Measurements from ENCODE around the gene MRPS23.
"Not testable (repeated sequence)": the region's sequence is repeated elsewhere in the genome, so short reads cannot be mapped to it uniquely, and the experiment has no call there.

MRPS23 gene

DNA sequence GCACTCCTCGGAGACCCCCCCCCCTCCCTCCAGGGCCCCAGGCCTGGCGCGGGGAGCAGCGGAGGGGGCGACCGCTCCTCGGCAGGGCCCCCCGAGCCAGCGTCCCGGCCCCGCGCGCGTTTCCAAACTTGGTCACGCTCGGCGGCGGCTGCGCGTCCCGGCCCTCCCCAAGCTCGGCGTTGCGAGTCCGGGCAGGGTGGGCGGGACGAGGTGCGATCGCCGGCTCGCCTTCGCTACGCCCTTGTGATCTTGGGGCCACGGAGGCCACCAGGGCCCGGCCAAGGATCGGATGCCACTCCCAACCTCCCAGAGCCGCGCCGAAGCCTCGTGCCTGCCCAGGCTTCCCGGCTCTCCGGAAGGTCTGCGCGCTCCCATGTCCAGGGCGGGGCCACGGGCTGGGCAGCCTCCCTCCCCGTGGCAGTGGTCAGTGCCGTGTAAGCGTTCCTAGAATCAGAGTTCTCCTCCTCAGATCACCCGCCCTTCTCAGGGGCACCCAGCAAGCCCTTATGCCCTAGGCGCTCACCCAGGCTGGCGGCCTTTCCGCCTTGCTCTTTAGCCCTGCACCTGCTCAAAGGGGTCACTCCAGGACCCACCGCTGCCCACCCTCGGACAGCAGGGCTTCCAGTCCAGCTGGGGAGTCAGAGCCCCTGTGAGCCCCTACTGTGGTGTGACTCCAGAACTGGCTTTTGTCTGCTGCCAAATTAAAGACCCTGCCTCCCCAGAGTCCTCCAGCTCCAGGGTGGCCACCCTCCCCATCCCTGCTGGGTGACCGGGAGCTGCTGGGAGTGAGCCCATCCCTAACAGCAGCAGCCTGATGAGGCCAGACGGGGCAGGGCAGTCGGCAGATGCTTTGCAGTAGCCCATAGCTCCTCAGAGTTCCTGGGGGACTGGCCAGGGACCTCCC, 12.2 kb upstream of the MRPS23 start:
- no peak for DNase-seq

- no peak for DNase-seq
Observed at GRCh38 chr17:57861000-57861789, 11.4 kb upstream of the MRPS23 start.

GRCh38 chr17:57860414-57860999, 10.7 kb upstream of the MRPS23 start:
- DNase-seq = no peak

- no peak for DNase-seq
Observed at GRCh38 chr17:57859601-57860413, 10.0 kb upstream of the MRPS23 start.

GRCh38 chr17:57858838-57859237, 9.0 kb upstream of the MRPS23 start:
- DNase-seq = no peak

DNA sequence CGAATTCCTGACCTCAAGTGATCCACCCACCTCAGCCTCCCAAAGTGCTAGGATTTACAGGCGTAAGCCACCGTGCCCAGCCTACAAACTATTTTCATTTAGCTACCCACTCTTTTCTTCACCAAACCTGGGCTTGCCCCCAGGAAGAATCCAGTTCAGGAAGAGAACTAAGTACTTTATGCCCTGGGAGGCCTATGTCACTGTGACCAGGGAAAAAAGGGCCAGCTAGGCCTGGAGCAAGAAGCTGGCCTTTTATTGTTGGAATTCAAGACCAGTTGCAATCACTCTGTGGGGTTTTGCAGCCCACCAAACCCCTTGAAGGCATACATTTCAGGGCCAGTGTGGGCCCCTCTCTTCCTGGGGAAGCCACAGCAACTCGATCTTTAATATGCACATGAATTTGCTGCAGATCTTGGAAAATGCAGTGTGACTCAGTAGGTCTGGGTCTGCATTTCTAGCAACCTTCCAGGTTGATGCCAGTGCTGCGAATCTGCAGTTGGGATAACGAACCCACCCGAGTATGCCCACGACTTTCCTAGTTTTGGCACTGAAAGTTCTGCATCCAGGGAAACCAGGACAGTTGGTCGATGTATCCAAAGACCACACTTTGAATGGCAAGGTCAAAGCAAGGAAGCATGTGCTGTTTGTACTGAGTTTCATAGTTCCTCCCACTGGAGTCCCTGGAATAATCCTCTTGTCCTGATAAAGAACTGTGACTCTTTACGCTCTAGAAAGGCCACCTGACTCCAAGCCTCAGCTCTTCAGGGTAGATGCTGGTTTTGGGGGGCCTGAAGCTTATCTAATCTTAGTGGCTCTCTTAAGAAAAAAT, 7.2 kb upstream of the MRPS23 start:
- DNase-seq = no peak

- DNase-seq = no peak
Observed at GRCh38 chr17:57855391-57856035, 5.7 kb upstream of the MRPS23 start.

- DNase-seq = no peak
Observed at GRCh38 chr17:57853695-57854094, 3.9 kb upstream of the MRPS23 start.

GRCh38 chr17:57852955-57853328, 3.1 kb upstream of the MRPS23 start:
- DNase-seq = no peak

DNA sequence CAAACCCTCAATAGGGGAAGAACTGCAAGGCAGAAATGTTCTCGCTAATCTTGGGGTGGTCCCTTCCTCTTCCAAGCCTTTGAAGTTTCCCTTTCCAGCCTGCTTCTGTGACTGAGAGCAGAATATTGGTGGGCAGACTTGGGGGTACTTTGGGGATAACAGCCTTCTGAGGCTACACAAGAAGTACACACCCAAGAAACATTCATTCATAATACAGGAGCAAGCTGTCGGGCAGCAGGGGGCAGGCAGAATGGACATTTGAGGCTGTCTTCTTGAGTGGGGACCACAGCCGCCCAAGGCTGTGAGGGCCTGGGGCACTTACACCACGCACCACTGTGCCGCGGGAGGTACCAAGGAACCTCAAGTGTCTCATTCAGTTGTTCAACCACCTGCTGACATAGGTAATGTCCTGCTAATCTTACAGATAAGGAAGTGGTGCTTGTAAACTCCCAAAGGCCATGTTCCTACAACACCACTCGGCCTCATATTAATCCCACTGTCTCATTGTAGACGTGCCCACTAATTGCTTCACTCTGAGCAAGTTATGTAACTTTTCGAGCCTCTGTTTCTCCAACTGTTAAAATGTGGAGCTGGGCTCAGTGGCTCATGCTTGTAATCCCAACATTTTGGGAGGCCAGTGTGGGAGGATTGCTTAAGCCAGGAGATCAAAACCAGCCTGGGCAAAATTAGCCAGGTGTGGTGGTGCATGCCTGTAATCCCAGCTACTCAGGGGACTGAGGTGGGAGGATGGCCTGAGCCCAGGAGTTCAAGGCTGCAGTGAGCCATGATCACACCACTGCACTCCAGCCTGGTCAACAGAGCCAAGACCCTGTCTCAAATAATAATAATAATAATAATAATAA, 2.5 kb upstream of the MRPS23 start:
- DNase-seq = no peak

DNA sequence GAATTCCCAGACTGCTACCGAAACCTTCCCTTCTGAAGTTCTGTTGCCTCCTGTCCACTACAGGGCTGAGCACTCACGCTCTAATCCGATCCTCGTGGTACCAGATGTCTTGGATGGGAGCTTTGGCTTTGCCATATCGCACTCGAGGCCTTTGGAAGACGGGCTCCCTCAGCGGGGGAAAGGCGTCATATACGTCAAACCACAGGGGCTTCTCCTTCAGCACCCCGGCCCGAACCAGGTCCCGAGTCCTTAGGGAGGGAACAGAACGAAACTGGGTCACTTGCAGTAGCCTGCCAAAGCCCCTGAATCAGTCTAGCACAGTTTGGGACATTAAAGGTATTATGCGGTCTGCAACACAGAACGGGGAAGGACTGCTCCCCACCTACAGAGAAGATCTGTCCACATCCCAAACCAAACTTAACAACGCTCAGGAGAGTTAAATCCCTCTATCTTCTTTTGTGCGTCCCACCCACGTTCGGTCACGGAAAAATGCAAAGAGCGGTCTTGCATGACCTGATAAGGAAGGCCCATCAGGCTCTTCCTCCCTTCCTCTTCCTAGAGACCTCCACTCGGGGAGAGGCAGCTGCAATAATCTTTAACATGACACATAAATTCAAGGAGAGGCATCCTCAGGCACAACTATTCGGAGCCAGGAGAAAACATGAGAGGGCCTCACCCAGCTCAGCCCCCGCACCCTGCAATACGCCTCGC, 526 bp downstream of the MRPS23 start:
- no peak for DNase-seq

GRCh38 chr17:57846056-57846945, 3.5 kb downstream of the MRPS23 start:
- DNase-seq = not testable (repeated sequence)

GRCh38 chr17:57842280-57842679, 7.6 kb downstream of the MRPS23 start:
- no peak for DNase-seq

- DNase-seq = no peak
Observed at GRCh38 chr17:57839571-57839923, 10.3 kb downstream of the MRPS23 start.

GRCh38 chr17:57838857-57839570, 10.8 kb downstream of the MRPS23 start:
- no peak for DNase-seq

DNA sequence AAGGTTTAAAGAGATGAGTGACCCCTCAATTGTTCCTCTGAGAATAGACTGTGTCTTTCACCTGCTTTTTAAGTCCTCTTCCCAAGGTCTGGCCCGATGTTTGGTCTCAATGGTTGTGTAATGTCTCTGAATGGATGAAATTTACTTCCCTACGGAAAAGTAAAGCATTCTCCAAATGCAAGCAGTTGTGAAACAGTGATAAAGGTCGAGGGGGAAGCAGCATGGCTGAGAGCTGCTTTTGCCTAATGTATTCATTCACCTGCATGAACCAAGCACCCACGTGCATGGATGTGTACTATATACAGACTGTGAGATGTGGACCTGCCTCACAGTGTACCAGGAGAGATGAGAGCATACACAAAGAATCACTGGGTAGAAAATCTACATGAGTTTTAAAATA, 11.4 kb downstream of the MRPS23 start:
- DNase-seq = no peak

DNA sequence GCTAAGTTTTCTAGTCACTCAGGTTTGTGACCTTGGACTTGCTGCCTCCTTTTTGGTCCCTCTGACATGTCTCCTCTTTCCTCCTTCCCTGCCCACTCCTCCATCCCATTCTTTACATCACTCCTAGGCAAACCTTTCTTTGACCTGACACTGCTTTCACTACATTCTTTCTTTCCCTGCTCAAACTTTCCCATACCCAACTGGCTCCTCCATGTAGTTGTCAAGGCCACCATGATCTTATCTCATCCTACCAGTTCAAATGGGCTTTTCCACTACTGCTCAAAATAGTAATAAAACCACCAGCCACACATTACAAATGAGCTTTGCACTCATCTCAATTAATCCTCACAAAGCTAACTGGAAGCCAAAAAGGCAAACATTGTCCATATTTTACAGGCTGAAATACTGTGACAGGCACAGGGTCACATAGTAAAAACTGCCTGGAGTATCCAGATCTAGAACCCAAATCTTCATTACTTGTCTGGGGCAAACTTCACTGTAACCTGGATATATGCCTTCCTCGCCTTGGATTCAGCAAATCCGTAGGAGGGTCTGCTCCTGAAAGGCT, 14.4 kb downstream of the MRPS23 start:
- DNase-seq = no peak
